Renal cortex interstitium (tissue), 11 donors: Measurements from ENCODE around the gene FNDC10. TPM values are rescaled to one million over a fixed set of nuclear protein-coding genes. Genes with fewer than 3 reads are reported as not detected.
A peak's percentile ranks its signal among the peaks of the same experiment; 100 is the strongest.

Source experiments
- DNase-seq, 11 donors: peaks; one replicate each; pipeline ENCODE4 v3.0.0-alpha.2; 2013; ENCODE audit warnings: low read depth in 9 of 11, low spot score in 4 of 11; ENCODE audit errors: extremely low read depth in 1 of 11
- polyA plus RNA-seq, 3 donors: library from polyadenylated mRNA; unstranded; fragments of 120-200 nt; gene quantifications; one replicate each; pipeline ENCODE4 v1.2.1, GENCODE V29; 2013; ENCODE audit not compliant: insufficient read length in 3 of 3

FNDC10 gene
- polyA plus RNA-seq, 3 donors = 1.8 to 4.8 (median 3.2) TPM

DNA sequence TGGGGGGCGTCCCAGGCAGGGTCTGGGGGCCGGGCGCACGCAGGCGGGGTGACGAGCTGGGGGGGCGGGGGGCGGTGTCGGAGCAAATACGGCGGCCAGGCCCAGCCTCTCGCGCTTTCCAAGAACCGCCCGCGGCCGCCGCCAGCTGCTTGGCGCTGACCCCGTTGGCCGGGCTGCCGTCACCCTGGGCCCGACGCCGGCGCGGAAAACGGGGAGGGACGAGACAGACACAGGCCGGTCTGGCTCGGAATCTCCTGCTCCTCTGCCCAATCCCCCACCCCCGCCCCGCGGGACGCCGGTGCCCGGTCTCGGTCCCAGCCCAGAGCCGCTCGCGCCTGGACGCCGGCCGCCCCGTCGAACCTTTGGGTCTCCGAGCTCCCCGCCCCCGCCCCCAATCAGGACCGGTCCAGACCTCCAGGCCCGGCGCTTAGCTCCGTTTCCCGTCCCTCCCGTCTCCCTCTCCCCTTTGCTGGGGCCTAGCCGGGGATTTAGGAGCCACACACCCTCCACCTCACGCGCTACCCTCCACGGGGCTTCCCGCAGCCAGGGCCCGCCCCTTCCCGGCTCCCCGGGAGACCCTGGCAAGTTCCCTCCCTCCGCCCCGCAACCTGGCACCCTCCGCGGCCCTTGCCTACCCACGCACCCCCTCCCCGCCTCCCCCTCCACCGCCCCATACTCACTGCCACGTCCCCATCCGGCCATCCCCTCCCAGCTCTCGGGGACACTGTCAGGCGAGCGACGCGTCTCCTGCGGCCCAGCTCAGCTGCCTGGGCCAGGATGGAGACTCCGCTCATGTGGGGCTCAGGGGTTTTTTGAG, 31.2 kb upstream of the FNDC10 start:
- DNase-seq = peak in 6 of 11 donors; percentile 20 to 63 (median 54)

DNA sequence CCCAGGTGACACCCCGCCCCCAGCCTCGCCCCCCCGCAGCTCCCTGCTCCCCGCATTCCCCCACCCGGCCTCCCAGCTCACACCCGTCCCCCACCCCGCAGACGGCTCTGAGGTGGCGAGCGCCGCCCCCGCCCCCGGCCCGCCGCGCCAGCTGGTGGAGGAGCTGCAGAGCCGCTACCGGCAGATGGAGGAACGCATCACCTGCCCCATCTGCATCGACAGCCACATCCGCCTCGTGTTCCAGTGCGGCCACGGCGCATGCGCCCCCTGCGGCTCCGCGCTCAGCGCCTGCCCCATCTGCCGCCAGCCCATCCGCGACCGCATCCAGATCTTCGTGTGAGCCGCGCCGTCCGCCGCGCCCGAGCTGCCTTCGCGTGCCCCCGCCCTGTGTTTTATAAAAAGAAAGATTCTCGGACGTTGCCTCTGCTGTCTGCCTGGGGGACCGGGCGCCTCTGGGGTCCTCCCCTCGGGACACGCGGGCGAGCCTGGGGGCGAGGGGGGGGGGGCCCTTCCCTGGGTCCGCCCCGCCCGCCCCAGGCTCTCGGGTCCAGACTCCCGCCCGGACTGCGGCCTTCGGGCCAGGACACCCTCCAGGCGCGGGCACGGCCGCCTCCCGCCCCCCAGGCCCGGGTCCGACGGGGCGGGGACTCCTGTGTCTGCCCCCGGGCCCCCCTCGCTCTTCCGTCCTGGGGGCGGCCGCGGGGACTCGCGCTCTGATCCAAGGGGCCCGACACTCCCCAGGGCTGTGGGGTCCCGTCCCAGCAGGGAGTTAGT, 30.4 kb upstream of the FNDC10 start:
- DNase-seq = peak in 9 of 11 donors; percentile 66 to 84 (median 81)

DNA sequence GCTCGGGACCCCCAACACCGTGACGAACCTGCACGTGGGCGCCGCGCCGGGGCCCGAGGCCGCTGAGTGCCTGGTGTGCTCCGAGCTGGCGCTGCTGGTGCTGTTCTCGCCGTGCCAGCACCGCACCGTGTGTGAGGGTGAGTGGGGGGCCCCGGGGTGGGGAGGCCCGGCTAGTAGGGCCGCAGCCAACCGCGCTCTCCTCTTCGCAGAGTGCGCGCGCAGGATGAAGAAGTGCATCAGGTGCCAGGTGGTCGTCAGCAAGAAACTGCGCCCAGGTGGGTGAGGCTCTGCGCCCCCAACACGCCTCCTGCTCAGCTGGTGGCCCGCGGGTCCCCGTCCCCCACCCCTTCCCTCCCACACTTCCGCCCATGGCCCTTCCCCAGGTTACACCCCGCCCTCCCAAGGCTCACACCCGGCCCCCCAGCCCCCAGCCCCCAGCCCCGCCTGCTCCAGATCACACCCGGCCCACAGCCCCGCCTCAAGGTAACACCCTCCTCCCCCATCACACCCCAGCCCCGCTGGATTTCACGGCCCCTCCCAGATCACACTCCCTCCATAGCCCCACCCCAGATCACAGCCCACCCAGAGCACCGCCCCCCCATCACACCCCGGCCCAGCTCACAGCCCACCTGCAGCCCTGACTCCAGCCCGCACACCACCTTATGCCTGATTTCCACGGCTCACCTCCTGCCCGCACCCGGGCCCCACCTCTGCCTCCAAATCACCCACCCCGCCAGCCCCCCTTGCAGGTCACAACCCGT, 29.7 kb upstream of the FNDC10 start:
- no peak for DNase-seq

DNA sequence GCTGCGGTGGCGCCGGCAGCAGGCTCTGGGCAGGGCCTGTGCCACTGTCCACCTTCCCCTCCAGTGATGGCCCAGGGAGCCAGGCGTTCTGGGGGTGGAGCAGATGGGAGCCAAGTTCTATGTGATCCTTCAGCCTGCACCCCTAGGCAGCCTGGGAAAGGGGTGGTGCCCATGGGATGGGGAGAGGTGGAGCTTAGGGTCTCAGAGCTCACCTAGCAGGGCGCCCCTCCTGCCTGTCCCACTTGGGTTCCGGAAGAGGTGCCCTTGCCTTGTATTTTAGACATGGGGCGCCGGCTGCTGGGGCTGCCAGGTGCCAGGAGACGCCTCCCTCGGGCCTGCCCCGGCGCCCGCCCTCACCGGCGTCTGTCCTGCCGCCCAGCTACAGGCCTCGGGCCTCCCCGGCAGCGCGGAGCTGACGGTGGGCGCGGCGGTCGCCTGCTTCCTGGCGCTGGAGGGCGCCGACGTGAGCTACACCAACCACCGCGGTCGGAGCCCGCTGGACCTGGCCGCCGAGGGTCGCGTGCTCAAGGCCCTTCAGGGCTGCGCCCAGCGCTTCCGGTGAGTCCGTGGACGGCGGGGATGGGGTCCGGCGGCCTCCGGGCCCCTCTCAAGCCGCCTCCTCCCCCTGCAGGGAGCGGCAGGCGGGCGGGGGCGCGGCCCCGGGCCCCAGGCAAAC, 29.0 kb upstream of the FNDC10 start:
- no peak for DNase-seq

DNA sequence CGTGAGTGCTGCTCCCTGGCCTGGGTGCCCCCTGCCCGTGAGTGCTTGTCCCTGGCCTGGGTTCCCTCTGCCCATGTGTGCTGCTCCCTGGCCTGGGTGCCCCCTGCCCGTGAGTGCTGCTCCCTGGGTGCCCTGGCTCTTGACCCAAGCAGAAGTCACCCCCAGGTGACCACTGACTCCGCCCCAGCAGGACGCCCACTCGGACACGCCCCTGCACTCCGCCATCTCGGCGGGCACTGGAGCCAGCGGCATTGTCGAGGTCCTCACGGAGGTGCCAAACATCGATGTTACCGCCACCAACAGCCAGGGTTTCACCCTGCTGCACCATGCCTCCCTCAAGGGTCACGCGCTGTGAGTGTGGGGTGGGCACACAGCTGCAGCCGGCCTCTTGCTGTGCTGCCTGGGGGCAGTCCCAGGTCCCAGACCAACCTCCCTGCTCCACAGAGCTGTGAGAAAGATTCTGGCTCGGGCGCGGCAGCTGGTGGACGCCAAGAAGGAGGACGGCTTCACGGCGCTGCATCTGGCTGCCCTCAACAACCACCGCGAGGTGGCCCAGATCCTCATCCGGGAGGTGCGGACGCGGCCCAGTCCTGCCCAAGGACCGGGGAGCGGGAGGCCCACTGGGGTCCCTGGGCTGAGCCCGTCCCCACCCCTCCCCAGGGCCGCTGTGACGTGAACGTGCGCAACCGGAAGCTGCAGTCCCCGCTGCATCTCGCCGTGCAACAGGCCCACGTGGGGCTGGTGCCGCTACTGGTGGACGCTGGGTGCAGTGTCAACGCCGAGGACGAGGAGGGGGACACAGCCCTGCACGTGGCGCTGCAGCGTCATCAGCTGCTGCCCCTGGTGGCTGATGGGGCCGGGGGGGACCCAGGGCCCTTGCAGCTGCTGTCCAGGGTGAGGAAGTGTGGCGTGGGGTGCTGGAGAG, 28.2 kb upstream of the FNDC10 start:
- DNase-seq = no peak

DNA sequence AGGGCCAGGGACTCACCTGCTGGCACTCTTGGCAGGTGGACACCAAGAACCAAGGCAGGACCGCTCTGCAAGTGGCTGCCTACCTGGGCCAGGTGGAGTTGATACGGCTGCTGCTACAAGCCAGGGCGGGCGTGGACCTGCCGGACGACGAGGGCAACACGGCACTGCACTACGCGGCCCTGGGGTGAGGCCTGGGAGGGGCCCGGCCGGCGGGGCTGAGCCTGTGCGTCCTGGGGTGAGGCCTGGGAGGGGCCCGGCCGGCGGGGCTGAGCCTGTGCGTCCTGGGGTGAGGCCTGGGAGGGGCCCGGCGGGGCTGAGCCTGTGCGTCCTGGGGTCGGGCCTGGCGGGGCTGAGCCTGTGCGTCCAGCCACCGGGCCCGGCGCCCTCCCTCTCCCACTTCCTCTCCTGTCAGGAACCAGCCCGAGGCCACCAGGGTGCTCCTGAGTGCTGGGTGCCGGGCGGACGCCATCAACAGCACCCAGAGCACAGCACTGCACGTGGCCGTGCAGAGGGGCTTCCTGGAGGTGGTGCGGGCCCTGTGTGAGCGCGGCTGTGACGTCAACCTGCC, 27.4 kb upstream of the FNDC10 start:
- DNase-seq = no peak

DNA sequence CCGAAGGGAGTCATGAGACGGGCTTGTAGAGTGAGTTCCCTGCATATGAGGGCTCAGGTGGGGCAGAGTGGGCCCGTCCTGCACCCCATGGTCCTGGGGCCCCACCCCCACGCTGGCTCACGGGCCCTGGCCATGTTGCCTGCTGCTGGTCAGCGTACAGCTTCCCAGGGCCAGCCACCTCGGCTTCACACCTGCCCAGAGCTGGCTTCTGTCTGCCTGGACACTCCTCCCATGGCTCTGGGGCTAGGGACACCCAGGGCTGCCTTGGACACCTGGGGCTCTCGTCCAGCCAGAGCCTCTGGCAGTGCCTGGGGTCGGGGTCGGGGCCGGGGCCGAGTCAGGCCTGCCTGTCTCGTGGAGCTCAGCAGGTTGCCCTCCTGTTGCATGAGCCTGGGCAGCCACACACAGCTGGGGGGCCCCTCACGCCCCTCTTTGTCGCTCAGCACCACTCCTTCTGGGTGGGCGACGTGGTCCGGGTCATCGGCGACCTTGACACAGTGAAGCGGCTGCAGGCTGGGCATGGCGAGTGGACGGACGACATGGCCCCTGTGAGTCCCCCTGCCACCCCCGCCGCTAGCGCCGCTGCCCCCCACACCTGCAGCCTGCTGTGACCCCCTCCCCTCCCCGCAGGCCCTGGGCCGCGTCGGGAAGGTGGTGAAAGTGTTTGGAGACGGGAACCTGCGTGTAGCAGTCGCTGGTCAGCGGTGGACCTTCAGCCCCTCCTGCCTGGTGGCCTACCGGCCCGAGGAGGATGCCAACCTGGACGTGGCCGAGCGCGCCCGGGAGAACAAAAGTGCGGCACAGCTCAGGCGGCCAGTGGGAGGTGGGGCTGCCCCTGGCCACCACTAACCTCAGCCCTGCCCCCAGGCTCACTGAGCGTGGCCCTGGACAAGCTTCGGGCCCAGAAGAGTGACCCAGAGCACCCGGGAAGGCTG, 26.5 kb upstream of the FNDC10 start:
- no peak for DNase-seq

DNA sequence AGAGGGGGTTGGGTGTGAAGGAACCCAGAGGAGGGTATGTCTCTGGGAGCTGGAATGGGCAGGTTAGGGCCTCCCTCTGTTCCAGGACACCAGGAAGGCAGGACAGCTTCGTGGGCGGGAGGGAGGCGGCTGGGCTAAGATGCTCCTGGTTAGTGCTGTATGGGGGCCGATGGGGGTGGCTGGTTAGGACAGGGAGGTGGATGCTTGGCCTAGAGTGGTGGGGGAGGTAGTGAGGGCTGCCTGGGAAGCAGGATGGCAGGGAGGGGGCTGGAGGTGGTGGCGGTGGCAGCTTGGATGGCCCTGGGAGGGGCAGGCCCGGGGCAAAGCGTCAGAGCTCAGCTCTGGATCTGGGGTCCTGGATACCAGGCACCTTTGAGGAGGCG, 25.9 kb upstream of the FNDC10 start:
- no peak for DNase-seq

DNA sequence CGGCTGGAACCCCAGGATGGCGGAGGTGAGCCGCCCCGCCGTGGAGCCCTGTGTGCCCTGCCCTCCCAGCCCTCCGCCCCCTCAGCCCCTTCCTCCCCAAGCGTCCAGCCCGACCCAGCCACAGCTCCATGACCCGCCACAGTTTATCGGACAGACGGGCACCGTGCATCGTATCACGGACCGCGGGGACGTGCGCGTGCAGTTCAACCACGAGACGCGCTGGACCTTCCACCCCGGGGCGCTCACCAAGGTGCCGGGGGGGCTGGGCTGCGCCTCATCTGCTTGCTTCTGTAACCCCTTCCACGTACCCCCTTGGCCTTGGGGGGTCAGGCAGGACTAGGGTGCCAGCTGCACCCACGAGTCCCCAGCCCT, 25.5 kb upstream of the FNDC10 start:
- no peak for DNase-seq

DNA sequence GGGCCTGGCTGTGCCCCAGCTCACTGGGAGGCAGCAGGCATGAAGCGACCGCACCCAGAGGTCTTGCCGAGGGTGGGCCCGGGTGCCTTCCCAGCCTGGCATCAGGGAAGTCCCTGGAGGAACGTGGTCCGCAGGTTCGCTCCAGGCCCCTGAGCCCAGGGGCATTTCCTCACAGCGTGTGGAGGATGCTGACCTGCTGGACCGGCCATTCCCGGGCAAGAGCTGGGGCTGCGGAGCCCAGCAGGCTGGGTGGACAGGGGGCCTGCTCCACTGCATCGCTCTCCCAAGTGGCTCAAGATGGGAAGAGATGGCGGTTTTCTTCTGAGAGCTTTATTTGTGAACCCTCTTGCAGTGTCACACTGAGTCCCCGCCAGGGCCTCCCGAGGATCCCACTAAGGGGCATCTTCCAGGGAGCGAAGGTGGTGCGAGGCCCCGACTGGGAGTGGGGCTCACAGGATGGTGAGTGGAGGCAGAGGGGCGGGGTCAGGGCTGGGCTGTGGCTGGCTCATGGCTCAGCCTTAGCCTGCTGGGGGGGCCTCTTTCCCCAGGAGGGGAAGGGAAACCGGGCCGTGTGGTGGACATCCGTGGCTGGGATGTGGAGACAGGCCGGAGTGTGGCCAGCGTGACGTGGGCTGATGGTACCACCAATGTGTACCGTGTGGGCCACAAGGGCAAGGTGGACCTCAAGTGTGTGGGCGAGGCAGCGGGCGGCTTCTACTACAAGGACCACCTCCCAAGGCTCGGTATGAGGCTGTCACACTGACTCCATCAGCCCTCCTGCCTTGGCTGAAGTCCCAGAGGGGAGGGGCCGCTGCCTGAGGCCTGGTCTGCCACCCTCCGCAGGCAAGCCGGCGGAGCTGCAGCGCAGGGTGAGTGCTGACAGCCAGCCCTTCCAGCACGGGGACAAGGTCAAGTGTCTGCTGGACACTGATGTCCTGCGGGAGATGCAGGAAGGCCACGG, 24.8 kb upstream of the FNDC10 start:
- no peak for DNase-seq

DNA sequence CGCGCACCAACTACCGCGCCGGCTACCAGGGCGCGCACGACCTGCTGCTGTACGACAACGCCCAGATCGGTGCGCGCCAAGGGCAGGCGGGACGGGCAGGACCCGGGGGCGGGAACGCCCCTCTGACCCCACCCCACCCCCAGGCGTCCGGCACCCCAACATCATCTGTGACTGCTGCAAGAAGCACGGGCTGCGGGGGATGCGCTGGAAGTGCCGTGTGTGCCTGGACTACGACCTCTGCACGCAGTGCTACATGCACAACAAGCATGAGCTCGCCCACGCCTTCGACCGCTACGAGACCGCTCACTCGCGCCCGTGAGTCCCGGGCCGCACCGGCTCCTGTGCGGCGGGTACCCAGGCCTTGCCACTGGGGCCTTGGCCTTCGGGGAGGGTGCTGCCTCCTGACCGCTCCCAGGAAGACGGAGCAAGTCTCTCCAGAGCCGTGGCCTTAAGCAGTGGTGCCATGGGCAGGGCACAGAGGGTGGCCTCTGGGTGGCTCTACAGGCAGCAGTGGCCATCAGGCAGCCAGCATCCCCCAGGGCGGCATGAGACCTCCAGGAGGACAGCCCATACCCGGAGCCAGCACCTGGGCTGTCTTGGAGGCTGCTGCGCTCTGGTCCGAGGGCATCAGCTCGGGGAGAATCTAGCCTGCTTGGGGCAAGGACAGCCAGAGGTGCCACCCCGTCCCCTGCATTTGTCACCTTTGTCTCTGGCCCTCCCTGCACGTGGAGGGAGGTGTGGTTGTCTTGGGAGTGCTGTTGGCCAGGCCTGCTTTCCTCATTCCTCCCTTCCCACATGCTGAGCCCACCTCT, 23.9 kb upstream of the FNDC10 start:
- no peak for DNase-seq

DNA sequence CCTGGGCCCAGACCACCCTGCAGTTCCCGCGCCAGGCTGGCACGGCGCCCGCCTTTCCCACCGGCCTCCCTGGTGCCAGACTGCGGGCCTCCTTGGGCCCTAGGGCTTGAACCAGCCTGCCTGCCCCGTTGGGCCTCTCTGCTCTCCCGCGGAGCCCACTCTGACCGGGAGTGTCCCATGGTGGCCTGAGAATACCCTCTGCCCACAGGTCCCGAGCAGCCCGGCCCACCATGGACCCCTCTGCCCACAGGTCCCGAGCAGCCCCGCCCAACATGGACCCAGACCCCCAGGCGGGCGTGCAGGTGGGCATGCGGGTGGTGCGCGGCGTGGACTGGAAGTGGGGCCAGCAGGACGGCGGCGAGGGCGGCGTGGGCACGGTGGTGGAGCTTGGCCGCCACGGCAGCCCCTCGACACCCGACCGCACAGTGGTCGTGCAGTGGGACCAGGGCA, 23.3 kb upstream of the FNDC10 start:
- DNase-seq = no peak

DNA sequence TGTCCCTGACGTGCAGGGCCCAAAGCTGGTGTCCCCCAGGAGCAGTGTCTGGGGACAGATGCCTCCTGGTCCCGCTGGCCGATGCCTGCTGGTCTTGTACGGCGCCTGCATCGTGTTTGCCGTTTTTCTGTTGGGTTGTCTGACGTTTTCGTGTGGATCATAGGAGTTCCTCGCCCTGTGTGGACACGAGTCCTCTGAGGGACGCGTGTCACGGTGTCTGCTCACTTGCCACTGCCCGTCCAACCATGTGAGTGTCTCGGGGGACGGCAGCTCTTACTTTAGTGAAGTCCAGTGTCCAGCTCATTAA, 22.8 kb upstream of the FNDC10 start:
- DNase-seq = no peak

DNA sequence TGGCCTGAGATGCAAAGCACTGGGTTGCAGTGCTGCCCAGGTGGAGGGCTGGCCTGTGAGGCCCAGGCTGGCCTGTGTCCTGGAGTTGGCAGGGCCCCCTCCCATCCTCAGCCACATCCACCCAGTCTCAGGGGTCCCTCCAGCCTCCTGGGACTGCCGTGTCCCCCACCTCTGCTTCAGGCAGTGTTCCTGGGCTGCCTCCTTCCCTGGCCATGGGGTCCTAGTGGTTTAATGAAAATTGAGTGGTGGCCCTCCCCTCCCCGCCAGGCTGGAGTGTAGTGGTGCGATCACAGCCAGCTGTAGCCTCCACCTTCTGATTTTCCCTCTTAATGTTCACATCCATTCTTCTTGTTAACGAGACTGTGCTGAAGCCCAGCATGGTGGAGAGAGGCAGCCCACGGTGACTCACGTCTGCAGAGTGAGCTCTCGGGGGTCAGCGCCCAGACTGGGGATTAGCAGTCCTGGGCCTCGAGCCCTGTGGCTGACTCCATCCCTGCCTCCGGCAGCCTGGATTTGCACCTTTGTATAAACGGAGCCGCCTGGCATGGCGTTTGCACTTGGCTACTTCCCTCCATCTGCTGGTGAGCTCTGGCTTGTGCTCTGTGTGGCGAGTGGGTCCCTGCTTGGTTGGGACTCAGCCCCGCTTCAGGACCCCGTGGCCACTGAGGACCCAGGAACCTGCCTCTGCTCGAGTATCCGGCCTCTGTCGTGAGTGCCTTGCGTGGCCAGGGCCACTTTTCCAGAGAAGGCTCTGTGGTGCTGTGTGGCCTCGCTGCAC, 22.3 kb upstream of the FNDC10 start:
- DNase-seq = no peak
